ENCODE results near the gene SLC6A3.
"Not testable (repeated sequence)": the region's sequence is repeated elsewhere in the genome, so short reads cannot be mapped to it uniquely, and the experiment has no call there.

The SLC6A3 gene

GRCh38 chr5:1367149-1367548 lies 78.1 kb downstream of the SLC6A3 start:
- DNase-seq, result no peak

DNA sequence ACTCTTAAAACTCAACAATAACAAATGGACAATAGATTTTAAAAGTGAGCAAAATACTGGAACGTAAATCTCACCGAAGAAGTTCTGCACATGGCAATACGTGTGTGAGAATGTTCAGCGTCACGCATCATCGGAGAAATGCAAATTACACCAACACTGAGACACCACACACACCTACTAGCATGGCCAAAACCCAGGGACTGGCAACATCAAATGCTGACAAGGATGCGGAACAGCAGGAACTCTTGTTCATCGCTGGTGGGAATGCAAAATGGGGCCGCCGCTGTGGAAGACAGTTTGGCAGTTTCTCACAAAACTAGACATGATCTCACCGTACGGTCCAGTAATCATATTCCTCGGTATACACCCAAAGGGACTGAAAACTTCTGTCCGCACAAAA lies 78.7 kb downstream of the SLC6A3 start:
- no peak for DNase-seq

- DNase-seq, result no peak
Measured at GRCh38 chr5:1364211-1364610, 81.0 kb downstream of the SLC6A3 start.

DNA sequence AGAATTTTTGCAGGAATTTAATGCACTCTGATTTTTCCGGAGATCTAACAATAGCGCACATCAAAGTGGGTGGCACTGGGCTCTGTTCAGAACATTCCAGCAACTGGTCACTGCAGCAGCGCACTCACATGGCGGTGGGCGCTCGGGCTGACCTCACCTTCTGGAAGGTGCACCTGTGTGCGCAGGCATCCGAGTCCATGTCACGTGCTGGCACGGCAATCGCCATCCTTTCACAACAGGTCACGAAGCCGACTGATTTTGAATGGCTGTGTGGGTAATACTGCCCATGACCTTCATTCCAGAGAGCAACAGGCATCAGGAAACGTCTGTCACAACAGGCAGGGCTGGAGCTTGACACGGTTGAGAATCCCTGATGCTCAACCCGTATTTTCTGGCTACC lies 81.7 kb downstream of the SLC6A3 start:
- DNase-seq, result no peak

DNA sequence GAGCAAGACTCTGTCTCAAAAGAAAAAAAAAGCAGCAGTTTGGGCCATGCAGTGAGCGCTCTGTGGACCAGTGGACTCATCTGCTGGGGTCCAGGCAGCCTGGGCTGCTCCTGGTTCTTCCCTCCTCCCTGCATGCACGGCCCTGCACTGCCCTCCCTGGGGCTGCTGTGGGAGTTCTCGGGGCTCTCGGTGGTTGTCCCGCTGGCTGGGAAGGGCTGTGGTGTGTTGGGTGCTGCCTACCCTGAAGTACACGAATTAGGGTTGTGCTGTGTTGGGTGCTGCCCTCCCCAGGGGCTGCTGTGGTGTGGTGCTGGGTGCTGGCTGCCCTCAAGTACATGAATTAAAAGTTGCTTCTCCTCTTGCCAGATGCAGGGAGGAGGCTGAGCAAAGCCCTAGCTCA lies 82.1 kb downstream of the SLC6A3 start:
- no peak for DNase-seq

DNA sequence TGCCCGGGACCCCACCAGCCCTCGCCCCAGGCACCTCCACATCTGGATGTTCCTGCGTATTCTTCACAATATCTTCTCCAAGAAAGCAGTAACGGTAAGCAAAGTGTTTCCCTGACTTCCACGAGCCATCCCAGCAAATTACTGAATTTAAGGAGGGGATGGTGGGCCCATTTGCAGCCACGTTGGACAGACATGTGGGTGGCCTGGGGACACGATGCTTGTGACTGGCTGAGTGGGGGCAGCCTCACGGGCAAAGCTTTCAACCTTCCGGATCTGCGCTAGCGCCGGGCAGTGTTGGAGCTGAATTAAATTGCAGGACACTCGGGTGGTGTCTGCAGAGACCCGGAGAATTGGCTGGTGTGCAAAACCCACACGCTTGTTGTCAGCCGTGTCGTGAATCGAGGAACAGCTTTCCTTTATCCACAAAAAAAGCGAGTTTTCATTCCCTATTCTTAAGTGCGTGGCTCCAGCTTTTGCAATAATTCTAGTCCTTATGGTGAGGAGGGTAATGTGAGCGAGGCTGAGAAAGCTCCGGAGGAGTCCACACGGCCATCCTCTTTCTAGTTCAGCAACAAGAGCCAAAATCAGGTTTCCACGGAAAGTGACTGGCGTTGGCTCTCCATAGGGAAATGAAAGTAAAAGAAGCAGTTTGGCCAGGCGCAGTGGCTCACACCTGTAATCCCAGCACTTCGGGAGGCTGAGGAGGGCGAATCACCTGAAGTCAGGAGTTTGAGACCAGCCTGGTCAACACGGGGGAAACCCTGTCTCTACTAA lies 82.8 kb downstream of the SLC6A3 start:
- DNase-seq, result no peak

GRCh38 chr5:1360861-1361260 lies 84.4 kb downstream of the SLC6A3 start:
- DNase-seq, result no peak

- not testable (repeated sequence) for DNase-seq
Measured at GRCh38 chr5:1360367-1360766, 84.9 kb downstream of the SLC6A3 start.

GRCh38 chr5:1359713-1360112 lies 85.5 kb downstream of the SLC6A3 start:
- DNase-seq, result no peak

GRCh38 chr5:1359031-1359645 lies 86.1 kb downstream of the SLC6A3 start:
- no peak for DNase-seq

- no peak for DNase-seq
Measured at GRCh38 chr5:1358726-1359025, 86.6 kb downstream of the SLC6A3 start.

DNA sequence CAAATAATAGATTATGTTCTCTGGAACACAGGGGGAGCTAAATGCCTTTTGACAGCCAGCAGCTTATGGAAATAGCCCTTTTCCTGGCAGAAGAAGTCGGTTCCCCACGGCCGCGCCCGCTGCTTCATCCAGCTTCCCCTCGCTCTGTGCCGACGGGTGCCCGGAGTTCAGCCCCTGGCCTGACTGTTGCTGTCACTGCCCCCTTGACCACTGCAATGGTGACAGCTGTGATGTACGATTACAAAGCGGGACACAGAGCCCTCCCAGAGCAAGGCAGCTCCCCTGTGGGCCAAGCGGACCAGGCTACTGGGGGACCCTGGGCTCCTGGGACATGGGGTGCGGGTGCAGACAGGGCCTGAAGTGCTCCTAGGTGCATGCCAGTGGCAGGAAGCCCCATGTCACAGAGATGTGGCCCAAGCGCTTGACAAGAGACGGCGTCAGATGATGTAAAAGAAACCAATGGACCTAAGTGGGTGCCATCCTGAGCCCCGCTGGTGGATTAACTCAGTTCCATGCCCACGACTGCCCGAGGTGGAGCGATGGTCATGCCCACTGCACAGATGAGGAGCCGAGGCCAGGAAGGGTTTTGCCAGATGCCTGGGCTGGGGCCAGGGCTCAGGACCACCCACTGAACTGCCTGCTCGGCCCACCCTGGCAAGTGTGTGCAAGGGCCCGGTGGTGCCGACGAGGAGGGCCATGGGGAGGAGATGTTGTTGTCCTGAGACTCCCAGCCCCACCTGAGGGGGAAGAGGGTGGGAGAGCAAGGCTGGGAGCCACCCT lies 87.1 kb downstream of the SLC6A3 start:
- no peak for DNase-seq

GRCh38 chr5:1356873-1357787 lies 88.1 kb downstream of the SLC6A3 start:
- no peak for DNase-seq

DNA sequence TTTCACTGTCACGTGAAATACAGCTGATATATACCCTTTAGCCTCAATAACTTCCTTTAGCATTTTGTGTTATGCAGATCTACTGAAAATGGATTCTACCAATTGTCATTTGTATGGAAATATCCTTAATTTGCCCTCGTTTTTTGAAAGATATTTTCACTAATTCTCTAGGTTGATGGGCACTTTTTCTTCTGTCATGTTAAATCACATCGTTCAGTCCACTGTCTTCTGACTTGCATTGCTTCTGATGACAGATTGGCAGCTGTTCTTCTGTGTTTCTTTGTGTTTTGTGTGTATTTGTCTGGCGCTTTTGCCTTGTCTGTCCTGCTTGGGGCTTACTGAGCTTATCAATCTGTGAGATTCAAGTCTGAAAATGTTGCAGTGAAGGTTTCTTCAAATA lies 90.7 kb downstream of the SLC6A3 start:
- DNase-seq, result no peak

DNA sequence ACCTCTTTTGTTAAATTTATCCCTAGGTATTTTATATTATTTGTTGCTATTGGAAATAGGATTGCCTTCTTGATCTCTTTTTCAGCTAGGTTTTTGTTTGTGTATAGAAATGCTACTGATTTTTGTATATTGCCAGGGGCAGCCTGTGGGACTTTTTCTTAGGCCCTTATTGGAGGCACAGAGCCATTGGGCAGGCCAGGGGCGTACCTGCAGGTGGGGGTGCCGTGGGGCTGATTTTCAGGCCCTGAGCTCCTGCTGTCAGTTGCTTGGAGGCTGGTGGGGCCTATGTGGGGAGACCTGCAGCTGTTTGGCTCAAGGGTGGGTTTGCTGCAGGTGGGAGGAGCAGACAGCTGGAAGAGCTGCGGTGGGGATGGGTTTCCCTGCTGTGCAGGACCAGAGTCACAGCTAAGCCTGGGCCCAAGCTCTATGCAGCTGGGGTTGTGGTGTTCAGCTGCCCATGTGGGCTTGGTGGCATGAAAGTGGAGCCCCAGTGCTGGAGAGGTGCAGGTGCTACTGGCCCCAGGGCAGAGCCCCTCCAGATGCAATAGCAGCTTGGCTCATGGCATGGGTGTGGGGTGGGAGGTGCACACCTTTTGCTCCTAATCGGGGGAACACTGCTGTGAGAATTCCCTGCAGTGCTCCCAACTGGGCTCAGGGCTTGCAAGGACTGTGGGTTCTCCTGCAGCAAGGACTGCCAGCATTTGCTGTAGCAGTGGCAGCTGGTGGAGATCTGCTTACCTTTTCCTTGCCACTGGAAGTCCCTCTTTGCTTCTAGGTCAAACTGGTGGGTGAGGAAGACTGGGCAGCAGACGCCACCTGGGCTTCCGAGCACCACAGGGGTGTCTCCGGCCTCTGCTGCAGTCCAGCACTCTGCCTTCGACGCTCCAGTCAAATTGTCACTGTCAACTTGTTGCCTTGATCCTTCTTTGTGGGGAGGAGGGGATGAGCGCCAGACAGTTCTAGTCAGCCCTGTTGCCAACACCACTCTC lies 92.7 kb downstream of the SLC6A3 start:
- no peak for DNase-seq

DNA sequence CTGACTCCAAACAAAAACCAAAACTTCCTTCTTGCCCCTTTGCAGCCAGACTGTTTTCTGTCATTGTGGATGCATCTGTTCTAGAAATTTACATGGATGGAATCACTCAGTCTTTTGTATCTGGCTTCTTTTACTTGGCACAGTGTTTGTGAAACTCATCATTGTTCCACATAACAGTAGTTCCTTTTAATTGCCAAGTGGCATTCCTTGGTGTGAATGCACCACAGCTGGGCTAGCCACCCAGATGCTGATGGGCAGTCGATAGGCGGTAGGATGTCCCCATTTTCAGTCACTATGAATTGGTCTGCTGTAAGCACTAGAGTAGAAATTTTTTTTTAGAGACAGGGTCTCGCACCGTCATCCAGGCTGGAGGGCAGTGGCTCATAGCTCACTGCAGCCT lies 94.1 kb downstream of the SLC6A3 start:
- no peak for DNase-seq

- no peak for DNase-seq
Measured at GRCh38 chr5:1349246-1349645, 96.0 kb downstream of the SLC6A3 start.

DNA sequence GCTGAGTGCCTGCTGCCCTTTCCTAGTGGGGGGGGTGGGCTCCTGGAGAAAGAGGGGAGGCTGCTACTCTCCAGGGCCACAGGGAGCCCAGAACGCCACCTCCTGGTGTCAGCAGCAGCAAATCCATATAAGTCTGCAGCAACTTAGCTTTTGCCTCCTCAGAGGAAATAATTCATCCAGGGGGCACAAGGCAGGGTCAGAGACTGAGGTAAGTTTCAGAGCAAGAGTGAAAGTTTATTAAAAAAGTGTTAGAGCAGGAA lies 96.3 kb downstream of the SLC6A3 start:
- no peak for DNase-seq

DNA sequence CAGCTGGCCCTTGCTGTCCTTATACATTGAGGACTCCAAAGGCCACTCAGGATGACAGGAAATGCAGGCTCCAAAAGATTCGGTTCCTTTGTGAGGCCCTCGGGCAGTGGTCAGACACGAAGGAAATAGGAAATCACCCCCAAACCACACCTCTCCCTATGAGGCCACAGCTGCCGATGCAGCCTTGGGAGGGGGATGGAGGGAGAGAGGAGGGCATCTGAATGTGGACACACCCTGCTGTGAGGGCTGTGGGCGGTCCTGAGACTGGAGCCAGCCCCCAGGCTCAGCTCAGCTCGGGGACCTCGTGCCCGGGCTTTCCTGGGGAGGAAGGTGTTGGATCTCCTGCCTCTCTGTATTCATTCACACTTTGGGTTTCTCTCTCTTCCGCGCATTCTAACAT lies 97.7 kb downstream of the SLC6A3 start:
- DNase-seq, result no peak

GRCh38 chr5:1346627-1347440 lies 98.4 kb downstream of the SLC6A3 start:
- no peak for DNase-seq
